NB4 (cell line): Measurements from ENCODE around the gene MUC13.

Source experiments
- MYC ChIP-seq: IDR thresholded peaks from 2 replicates; pipeline ENCODE4 v1.6.1; 2011; ENCODE audit warnings: low read depth, low read length
- POLR2A ChIP-seq: IDR thresholded peaks from 2 replicates; pipeline ENCODE4 v1.6.1; 2011; ENCODE audit warnings: mild to moderate bottlenecking; ENCODE audit not compliant: insufficient read length; ENCODE audit errors: extremely low read depth
- TF ChIP-seq, protein P1 (sequence below): IDR thresholded peaks from one replicate; pipeline ENCODE4 v1.5.1; 2012; ENCODE audit warnings: low read depth, low read length
- TF ChIP-seq, protein P2 (sequence below): IDR thresholded peaks from 2 replicates; pipeline ENCODE4 v1.6.1; 2011; ENCODE audit warnings: low read depth, low read length

DNA sequence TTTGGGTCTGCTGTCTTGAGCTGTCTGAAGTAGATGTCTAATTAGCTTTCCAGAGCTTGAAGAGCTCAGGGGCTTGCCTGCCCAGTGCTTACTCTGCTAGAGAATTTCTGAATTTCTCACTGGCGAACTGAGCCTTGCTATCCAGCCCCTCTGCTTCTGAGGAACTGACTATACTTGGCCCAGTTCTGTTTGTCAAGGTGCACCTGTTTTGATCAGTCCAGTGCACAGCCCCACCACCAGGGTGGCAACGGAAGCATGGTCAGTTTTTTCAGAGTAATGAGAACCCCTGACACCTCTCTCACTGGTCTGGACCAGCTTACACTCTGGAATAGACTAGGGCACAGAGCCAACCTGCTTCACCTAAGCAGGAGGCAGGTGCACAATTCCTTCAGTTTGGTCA lies 72.5 kb downstream of the MUC13 start:
- TF ChIP-seq, protein P1, sequence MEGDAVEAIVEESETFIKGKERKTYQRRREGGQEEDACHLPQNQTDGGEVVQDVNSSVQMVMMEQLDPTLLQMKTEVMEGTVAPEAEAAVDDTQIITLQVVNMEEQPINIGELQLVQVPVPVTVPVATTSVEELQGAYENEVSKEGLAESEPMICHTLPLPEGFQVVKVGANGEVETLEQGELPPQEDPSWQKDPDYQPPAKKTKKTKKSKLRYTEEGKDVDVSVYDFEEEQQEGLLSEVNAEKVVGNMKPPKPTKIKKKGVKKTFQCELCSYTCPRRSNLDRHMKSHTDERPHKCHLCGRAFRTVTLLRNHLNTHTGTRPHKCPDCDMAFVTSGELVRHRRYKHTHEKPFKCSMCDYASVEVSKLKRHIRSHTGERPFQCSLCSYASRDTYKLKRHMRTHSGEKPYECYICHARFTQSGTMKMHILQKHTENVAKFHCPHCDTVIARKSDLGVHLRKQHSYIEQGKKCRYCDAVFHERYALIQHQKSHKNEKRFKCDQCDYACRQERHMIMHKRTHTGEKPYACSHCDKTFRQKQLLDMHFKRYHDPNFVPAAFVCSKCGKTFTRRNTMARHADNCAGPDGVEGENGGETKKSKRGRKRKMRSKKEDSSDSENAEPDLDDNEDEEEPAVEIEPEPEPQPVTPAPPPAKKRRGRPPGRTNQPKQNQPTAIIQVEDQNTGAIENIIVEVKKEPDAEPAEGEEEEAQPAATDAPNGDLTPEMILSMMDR = no peak
- TF ChIP-seq POLR2A (no peak), MYC (no peak)
- TF ChIP-seq, protein P2, sequence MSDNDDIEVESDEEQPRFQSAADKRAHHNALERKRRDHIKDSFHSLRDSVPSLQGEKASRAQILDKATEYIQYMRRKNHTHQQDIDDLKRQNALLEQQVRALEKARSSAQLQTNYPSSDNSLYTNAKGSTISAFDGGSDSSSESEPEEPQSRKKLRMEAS = no peak
